ENCODE results near the gene SORL1.

The SORL1 gene

DNA sequence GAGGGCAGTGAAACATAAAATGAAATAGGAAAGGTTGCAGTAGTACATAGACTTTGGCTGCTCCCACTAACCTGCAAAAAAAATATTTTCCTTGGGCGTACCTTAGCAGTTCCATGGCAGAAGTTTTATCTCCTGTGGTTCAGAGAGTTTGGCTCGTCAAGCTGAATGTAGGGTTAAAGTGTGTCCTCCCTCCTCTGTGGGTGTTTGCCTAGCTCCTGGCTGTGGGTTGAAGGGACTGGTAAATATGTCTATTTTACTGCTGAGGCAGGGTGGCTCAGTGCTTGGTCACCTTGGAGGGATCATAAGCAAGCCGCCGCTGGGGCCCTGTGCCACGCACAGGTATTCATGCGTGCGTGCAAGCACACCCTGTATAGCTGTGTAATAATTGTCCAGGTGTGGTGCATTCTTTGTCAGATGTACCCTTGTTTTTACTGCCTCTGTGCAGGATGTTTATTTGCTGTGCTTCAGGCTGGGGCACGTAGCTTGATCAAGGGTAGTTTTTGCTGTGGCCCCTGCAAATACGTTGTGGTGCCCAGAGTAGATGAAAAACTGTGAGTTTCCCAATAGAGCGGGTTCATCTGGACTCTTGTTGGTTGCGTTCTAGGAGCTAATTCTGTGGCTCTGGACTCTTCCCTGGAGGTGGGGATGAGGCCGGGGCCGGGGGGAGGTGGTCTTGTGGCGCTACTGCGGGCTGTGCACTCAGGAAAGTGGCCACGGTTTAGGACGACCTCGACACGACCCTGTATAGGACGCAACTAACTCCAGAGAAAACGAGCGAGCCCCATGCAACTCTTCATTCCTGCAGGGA is 732 bp upstream of the SORL1 start:
- no peak for DNase-seq (ENCODE audit: low read depth in 2 of 2)

DNA sequence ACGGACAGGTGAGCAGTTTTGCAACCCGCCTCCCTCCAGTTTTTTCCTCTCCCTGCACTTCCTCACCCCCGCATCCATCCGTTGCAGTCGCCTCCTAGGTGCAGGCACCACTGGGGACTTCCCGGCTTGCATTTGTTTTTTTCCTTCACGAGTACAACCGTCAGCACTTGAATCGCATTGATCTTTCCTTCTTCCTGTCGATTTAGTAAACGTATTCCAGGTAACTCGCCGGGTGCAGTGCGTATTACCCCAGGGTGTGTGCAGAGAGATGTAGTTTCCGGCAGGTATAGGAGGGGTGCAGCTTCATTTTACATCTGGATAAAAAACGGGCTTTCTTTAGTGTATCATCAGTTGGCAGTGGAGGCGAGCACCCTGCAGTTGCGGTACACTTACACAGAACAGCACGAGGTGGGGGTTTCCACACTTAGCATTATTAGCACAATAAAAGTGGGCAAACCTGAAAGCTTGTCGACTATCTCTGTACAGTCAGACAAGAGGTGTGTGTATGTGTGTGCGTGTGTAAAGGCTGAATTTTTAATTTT is 566 bp downstream of the SORL1 start, which contains the start of gene SORL1-AS1:
SORL1-AS1 (minus strand) TSS at position 359 of the 542 bp plus-strand sequence.
- DNase-seq (ENCODE audit: low read depth in 2 of 2) = no peak

DNA sequence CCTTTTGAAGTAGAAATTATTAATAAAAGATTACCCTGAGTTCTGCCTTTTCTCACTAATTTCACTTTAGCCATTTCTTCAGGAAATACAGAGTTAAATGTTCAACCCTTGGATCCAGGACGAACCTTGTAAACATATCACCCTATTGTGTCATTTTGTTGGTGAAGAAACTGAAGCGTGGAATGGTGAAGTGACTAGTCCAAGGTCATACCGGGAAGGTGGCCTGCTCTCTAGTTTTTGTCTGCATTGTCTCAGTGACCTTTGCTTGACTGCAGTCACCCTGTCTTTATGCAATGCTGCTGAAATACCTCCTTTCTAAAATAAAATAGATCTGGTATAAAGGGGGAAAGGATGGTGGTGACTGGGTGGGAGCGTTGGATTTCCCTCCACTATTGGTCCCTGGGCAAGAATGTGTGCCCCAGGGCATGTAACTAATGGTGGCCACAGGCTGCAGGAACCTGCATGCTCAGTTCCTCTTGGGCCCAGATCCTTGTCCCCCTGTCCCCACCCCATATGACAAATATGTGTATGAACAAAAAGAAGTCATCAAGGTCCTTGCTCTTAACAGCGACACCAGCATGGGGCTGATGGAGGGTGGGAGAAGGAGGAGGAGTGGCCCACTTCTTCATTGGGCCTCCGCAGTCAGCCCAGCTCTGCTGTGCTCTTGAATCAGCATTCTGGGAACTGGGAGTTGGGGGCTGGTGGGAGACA is 1.6 kb downstream of the SORL1 start:
- DNase-seq (ENCODE audit: low read depth in 2 of 2) = no peak

DNA sequence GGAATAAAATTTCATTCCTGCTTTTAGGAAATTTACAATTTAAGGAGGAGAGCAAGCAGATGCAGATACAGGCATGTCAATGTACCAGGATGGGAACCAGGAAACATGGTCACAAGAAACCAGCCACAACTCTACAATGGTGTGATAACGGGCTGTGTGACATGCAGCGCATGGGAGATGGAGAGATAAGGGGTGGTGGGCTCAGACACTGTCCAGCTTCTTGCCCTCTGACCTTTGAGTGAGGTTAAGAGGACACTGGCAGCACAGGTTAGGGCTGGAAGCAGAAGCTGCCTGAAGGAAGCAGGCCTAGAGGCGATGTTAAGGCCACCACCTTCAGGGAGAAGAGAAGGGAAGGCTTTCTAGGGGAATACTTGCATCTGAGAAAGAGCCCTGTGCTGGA is 3.0 kb downstream of the SORL1 start:
- no peak for DNase-seq (ENCODE audit: low read depth in 2 of 2)

DNA sequence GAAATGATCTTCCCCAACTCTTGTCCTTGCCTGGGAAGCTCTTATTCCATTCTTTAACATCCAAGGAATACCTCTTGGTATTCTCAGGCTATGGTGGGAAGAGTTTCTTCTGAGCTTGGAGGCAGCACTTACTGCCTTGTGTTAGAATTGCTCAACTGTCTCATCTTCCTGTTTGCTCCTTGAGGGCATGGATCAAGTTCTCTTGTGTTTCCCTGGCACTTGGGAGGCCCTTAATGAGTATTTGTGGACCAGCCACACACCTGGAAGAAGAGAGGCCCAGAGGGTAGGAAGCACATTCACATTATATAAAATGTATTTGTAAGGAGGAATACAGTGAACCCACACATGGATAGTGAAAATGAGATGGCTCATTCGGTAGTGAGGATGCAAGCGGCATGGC is 4.0 kb downstream of the SORL1 start:
- no peak for DNase-seq (ENCODE audit: low read depth in 2 of 2)

DNA sequence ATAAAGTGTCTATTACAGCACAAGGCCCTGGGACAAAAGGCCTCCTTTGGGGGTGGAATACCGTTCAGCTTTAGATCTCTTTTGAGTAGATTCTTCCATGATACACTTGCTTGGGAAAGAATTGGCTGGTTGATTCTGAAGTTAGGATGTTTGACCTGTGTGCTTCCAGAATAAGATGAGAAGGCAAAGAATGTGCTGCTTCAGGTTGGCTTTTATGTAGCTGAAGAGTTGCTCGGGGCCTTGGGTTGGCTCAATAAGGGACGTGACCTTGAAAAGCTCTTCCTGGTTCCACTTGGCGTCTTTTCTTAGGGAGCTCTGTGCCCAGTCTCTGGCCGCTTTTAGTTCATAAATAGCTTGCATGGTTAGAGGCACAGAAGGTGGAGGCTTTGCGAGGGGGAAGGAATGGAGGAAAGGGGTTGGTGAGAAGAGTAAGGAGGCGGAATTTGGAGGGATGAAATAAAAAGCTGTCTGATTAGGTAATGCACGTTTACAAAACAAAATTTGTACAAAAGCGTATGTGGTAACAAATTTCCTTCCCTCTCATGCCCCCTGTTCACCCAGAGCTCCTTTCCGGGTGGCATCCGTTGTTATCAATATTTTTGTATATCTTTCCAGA is 4.8 kb downstream of the SORL1 start:
- no peak for DNase-seq (ENCODE audit: low read depth in 2 of 2)

DNA sequence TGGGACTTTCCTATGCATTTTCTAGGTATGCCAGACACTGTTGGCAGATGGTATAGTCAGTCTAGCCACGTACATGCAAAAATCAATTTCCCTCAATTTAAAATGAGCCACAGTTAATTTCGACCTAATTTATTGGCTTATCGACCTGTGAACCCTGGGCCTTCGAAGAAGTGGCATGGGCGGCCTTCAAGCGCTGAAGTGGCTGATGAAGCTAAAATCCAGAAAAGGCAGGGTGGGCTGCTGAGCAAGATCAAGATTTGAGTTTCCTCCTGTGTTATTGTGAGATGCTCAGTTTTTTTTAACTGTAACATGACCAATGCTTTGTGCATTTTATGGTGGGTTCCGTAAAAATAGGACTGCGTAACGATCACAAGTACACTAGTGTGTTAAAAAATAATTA is 6.4 kb downstream of the SORL1 start:
- DNase-seq (ENCODE audit: low read depth in 2 of 2) = no peak

DNA sequence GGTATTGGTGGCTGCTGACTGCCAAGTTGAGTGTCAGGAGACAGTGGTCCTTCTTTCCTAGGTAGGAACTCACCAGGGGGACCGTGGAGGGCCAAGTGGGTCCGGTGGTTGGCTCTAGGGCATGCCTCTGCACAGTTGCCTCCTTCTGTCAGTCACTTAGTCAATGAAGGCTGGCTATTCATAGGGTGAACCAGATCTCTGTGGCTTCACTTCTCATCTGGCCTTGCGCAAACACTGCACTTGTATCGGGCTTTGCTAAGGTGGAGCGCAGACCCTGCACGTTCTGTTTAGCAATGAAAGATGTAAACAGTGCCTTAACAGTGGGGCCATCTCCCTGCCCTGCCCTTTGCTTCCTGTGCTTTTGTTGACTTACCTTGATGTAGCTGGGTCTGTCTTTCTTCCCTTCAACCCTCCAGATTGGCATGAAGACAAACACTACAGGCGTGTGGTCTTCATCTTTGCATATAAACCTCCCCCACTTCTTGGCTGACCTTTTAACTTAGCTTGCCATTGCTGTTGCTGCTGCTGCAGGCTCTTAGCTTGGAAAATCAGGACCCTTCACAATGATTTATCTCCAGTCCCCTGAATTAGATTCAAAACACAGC is 7.4 kb downstream of the SORL1 start:
- no peak for DNase-seq (ENCODE audit: low read depth in 2 of 2)

DNA sequence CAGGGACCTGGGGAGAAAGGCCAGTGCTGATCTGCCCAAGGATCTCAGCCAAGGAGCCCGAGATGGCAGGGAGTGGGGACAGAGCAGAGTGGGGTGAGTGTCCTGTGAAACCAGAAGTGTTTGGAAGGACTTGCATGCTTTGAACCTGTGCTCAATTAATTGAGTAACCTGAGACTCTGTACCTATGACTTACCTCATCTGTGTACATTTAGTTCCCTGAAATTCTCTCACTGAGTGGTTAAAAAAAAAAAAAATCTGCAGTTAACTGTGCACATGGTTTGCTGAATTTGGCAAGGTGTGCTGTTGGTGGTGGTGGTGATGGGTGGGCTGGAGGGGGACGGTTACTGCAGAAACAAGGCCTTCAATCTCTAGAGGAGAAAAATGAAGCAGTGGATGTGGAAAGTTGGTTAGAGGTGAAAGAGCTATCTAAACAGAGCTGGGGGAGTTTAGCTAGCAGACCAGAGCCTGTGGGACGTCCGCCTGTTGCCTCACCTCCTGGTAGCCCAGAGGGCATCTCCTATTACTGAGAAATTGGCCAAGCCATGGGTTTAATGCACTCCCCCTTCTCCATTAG is 8.9 kb downstream of the SORL1 start:
- no peak for DNase-seq (ENCODE audit: low read depth in 2 of 2)

DNA sequence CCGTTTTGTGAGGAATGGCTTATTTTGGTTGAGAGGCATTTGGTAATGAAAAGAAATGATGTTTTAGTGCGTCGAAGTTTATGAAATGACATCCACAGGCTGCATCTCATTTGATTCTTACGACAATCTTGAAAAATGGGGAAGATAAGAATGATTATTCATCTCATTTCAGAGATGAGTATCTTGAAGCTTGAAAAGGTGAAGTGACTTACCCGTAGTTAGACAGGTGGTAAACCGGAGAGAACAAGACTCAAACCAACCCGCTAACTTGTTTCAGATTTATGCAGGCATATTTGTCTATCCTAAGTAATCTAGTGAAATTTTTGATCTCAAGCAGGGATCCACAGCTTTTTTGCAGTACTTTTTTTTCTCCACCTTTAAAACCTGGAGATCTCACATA is 9.7 kb downstream of the SORL1 start:
- DNase-seq (ENCODE audit: low read depth in 2 of 2) = no peak

DNA sequence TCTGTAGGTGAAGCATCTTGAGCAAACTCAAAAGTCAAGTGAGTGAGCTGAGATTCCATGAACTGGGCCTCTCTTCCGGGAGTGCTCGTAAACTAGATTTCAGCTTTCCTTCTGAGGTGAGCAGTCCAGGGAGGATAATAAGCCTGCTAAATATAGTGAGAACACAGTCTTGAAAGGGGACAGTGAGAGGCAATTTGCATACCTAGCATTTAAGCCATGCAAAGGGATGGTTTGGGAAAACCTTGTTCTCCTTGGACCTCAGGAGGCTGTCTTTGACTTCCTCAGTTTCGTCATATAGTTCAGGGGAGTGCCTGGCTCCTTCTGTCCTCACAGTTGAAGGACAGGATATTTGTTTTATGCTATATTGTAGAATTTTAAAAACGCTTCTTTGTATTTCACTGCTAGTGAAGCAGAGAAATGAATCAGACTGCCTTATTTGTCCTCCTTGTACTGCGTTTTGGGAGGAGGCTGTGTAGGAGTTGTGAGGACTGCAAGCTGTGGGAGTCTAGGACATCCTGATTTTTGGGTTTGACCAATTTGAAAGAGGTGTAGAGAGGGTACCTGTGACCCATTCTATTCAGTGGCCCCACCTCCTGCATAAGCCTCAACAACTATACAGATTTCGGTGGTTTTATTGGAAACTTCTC is 11.7 kb downstream of the SORL1 start:
- DNase-seq (ENCODE audit: low read depth in 2 of 2) = no peak

DNA sequence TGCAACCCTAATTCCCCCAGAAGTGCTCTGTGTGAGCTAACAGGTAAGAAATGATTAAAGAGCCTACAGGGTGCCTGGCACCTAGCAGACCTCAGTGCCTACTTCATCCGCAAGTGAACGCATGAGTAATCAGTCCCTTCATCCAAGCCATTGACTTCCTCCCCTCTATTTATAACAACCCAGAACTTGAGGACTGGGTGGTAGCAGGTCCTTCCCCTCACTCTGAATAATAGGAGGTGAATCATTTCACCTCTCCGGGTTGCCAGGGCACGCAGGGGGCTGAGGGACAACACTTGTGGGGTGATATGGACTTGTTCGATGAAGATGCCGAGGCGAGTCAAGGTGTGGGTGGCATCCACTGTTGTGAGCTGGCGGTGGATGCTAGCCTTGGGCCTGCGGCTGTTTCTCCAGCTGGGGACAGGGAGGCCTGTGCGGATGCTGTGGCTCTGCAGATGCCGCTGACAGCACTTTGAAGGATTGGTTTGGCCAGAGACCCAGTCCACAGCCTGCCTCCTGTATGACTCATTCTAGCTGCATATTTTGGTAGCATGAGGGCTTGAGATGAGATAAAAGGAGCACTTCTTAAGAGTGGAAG is 12.3 kb downstream of the SORL1 start:
- peak; percentile 46 to 49 for DNase-seq (ENCODE audit: low read depth in 2 of 2)

DNA sequence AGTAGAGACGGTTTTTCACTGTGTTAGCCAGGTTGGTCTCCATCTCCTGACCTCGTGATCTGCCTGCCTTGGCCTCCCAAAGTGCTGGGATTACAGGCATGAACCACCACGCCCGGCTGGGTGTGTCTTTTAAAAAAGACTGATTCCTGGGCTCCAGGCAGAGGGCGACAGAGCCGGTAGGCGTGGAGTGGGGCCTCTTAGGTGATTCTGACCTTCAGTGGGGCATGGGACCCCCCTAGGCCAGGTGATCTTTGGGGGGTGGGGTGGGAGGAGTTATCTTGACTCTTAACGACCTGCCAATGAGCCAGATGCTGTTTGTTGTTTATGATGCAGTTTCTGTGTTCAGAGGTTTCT is 13.6 kb downstream of the SORL1 start:
- no peak for DNase-seq (ENCODE audit: low read depth in 2 of 2)

DNA sequence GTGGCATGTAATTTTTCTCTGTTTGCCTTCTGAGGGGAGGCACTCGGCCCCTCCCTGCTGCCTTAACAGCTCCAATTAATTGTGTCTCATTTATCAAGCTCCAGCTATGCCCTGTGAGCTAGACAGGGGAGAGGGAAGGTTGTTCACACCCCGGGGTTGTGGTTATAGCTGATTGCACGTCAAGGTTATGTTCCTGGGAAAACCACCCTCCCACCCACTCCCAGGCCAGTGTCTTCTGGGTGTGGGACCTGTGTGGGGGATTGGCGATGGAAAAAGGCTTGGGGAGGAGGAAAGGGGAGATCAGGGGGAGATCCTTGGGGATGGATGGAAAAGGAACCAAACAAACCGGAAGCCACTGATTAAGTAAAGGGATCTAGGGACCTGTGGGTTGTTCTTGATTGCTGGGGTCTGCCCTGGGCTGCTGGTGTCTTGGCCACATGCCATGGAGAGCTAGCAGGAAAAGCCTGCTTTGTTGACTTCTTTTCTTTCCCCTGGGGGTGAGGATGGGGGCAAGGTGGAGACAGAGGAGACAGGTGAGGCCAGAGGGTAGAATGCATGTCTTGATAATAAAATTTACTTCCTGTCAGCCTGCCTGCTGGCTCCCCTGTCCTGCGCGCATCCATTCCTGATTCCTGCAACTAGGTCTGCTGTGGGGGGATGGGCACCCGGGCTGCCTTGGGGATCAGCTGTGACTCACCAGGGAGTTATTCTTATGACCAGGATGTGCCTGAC is 14.1 kb downstream of the SORL1 start:
- DNase-seq (ENCODE audit: low read depth in 2 of 2) = no peak

DNA sequence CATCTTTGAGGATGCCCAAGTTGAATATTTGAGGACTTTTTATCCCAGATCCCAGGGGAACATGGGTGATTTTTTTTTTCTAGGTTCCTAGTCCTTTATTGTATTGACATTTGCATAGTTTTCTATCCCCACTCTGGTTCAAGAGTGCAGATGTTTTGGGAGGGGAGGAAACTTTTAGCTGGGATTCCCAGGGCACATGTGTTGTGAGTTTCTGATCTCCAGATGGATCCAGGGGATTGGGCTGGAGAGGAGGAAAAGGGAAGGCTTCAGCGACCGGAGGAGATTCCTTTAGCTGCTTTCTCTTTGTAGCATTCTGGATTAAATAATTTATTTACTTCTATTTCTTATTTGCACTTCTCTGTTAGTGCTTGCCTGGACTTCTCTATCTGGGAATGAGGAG is 15.4 kb downstream of the SORL1 start:
- DNase-seq (ENCODE audit: low read depth in 2 of 2) = no peak

DNA sequence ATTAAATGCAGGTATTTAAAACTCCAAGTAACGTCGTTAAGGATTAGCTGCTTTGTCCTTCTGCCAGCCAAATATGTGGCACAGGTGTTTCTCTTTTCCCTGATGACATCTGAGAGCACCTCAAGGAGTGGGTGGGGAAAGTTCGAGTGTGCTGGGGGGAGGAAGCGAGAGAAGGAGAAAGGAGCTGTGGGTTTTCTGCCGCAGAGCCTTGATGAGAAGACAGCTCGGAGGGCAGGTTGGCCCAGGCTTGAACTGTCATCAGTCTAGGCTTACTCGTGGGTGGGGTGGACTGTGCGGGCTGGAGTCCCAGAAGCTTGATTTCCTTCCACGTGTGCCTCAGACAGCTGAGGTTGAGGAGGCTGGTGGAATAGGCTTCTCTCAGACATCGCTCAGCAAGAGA is 15.9 kb downstream of the SORL1 start:
- DNase-seq (ENCODE audit: low read depth in 2 of 2) = peak; percentile 42 to 45

DNA sequence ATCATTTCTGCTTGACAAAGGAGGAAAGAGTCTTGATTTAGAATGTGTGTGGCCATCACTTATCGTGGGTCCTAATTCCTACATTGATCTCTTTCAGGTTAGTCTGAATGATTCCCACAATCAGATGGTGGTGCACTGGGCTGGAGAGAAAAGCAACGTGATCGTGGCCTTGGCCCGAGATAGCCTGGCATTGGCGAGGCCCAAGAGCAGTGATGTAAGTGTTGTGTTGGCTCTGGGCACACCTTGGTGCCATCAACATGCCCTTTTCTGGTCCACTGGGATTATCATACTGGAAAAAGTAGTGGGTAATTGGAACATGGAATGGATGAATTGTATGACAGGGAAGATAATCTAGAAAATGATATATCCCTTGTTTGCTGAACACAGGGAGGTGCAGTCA is 17.8 kb downstream of the SORL1 start:
- no peak for DNase-seq (ENCODE audit: low read depth in 2 of 2)

DNA sequence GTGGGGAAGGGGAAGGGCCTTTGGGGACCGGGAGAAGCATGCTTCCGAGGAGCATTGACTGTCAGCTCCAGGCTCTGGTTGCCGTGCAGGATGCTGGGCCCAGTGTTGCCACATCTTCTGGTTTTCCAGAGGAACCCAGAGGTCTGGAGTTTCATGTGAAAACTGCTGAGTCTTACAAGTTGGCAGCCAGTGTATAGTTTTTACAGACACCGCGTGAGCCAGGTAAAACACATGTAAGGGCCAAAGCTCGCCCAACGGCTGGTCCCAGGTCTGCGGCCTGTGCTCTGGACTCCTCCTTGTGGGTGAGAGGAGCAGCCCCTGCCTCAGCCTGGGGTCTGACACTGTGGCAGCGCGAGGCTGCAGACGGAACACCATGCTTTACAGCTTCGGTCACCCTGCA is 19.1 kb downstream of the SORL1 start:
- no peak for DNase-seq (ENCODE audit: low read depth in 2 of 2)

DNA sequence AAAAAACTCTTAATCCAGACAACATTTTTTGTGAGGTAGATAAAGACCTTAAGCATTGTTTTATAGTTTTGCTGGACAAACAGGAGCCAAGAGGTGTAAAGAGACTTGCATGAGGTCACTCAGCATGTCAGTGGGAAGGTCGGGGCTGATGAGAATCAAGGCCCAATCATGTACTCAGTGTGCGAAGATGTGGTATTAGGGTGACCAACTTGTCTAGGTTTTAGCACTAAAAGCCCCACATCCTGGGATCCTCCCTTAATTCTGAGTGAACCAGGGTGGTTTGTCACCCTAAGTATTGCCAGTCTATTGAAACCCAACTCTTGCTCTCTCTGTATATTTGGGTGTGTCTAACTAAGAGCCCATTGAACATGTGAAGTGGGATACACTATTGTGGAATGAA is 20.2 kb downstream of the SORL1 start:
- DNase-seq (ENCODE audit: low read depth in 2 of 2) = no peak

DNA sequence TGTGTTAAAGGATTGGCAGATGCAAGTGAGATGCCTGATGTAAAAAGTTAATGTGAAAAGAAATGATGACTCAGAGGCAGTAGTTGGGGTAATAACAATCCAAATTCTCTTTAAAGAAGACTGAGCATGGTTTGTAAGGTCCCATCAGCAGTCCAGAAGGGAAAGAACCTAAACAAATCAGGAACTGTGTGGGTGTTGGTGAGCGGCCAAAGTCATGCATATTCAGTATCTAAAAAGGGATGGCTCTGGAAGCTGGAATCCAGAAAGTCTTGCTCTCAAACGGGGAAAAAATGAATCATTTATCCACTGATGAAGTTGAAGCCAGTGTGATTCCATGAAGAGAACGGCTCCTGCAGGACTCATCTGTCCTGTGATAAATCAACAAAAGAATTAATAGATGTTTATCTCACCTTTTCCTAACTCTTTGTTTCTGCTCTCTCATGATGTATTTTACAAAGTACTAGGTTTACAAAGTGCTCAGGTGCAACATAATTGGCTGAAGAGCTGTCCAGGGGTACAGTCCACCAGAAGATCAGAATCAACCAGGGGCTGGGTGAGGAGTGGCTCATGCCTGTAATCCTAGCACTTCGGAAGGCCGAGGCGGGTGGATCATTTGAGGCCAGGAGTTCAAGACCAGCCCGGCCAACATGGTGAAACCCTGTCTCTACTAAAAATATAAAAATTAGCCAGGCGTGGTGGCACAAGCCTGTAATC is 21.1 kb downstream of the SORL1 start:
- DNase-seq (ENCODE audit: low read depth in 2 of 2) = no peak

Data from stimulated activated CD8-positive, alpha-beta memory T cell treated with anti-CD3 and anti-CD28 coated beads, Interleukin-7, amount 100 ng/mL, for 1 hour (primary cell).